ENCODE results near the gene DHCR7.

The DHCR7 gene

DNA sequence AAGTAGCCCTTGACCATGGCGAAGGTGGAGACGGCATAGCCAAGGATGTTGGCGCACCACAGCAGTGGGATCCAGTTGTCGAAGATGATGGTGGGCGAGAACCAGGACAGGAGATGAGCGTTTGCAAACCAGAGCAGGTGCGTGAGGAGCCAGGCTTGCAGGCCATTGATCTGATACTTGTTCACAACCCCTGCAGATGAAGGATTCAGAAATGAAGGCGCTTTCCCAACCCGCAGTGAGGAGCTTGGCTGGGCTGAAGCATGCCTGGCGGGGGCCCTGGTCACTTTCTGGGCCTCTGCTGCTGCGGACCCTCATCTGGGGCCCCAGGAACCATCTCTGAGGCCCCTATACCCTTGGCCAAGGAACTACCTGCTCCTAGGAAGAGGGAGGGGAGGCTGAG is 6.9 kb downstream of the DHCR7 start:
- in situ Hi-C loops (cut with HindIII; ENCODE audit: low sequenced_read_pairs): no loop called here
- TF ChIP-seq, protein P1, sequence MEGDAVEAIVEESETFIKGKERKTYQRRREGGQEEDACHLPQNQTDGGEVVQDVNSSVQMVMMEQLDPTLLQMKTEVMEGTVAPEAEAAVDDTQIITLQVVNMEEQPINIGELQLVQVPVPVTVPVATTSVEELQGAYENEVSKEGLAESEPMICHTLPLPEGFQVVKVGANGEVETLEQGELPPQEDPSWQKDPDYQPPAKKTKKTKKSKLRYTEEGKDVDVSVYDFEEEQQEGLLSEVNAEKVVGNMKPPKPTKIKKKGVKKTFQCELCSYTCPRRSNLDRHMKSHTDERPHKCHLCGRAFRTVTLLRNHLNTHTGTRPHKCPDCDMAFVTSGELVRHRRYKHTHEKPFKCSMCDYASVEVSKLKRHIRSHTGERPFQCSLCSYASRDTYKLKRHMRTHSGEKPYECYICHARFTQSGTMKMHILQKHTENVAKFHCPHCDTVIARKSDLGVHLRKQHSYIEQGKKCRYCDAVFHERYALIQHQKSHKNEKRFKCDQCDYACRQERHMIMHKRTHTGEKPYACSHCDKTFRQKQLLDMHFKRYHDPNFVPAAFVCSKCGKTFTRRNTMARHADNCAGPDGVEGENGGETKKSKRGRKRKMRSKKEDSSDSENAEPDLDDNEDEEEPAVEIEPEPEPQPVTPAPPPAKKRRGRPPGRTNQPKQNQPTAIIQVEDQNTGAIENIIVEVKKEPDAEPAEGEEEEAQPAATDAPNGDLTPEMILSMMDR (IDR thresholded peaks at IDR 0.05; ENCODE audit: low read depth, low read length): no peak
- no peak for DNase-seq (ENCODE audit: low read depth, low spot score)
- H3K4me3 ChIP-seq (ENCODE audit: low read depth, low read length): no peak overlapping the region

DNA sequence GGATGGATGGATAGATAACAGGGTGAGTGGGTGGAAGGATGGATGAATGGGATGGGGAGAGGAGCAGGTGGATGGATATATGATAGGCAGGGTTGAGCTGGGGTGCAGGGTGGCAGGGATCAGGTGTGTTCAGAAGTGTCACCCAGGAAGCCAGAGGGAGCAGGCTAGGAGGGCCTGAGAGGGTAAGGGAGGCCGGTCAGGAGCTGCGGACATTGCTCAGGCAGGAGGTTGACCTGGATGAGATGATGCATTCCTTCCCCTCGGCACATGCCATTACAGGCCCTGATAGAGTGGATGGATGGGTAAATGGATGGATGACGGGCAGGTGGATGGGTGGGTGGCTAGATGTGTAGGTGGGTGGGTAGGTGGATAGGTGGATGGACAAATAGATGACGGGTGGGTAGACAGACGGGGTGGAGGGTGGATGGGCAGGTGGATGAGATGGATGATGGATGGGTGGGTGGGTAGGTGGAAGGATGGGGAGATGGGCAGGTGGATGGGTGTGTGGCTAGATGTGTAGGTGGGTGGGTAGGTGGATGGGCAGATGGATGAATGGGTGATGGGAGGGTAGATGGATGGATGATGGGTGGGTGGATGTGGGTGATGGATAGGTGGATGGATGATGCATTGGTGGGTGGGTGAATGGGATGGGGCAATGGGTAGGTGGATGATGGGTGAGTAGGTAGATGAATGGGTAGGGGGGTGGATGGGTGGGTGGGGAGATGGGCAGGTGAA is 8.0 kb downstream of the DHCR7 start:
- no peak overlapping the region for H3K4me3 ChIP-seq (ENCODE audit: low read depth, low read length)
- no peak for DNase-seq (ENCODE audit: low read depth, low spot score)
- in situ Hi-C loops (cut with HindIII; ENCODE audit: low sequenced_read_pairs): no loop called here
- TF ChIP-seq, protein P1 (IDR thresholded peaks at IDR 0.05; ENCODE audit: low read depth, low read length): no peak

DNA sequence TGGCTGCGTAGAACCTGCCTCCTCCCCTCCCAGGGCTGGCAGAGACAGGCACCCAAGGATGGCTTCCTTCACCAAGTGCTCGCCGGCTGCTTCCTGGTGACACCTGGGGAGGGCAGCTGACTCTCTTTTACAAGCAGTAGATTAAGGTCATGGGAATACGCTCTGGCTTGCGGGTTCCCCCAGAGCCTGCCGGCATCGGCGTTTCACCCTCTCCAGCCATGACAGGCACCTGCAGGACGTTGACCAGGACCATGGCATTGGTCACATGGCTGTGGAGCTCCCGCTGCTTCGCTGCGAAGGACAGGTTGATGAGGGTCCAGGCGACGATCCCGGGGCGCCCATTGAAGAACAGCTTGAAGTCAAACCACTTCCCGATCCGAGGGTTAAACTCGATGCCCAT is 9.5 kb downstream of the DHCR7 start:
- no peak for DNase-seq (ENCODE audit: low read depth, low spot score)
- H3K4me3 ChIP-seq (ENCODE audit: low read depth, low read length): no peak overlapping the region
- TF ChIP-seq, protein P1 (IDR thresholded peaks at IDR 0.05; ENCODE audit: low read depth, low read length): no peak
- in situ Hi-C loops (cut with HindIII; ENCODE audit: low sequenced_read_pairs): no loop called here

DNA sequence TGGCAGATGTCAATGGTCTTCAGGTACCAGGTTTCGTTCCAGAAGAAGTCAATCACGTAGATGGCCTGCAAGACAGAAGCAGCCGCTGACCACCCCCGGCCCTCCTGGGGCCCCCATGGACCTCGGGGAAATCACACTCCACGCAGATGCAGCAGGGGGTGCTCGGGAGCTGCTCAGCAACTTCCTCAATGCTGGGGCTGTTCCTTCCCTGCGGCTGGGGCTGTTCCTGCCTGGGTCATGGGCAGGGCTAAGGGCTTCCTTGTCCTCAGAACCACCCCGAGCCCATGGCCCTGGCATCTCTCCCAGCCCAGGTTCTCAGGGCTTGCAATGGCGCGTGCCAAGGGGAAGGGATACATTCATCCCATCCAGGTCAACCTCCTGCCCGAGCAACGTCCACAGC is 10.3 kb downstream of the DHCR7 start:
- H3K4me3 ChIP-seq (ENCODE audit: low read depth, low read length): no peak overlapping the region
- no peak for DNase-seq (ENCODE audit: low read depth, low spot score)
- in situ Hi-C loops (cut with HindIII; ENCODE audit: low sequenced_read_pairs): no loop called here
- TF ChIP-seq, protein P1 (IDR thresholded peaks at IDR 0.05; ENCODE audit: low read depth, low read length): no peak

DNA sequence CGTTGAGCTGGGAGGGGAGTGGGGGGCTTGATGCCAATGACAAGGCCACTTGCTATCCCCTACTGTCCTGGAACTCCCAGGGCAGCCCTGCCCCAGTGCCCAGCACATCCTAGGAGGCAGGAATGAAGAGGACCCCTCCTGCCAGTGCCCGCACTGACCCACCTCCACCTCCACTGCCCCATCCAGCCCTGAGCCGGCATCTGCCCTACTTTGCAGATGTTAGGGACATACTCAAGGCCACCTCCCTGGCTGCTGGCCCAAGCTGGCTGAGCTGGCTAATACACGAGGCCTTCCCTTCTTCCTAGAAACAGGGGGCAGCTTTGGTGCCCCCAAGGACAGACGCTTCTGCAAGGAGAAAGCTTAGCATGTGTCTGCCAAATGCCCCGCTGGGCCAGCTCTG is 10.8 kb downstream of the DHCR7 start:
- no peak overlapping the region for H3K4me3 ChIP-seq (ENCODE audit: low read depth, low read length)
- in situ Hi-C loops (cut with HindIII; ENCODE audit: low sequenced_read_pairs): no loop called here
- TF ChIP-seq, protein P1 (IDR thresholded peaks at IDR 0.05; ENCODE audit: low read depth, low read length): no peak
- DNase-seq (ENCODE audit: low read depth, low spot score): no peak

DNA sequence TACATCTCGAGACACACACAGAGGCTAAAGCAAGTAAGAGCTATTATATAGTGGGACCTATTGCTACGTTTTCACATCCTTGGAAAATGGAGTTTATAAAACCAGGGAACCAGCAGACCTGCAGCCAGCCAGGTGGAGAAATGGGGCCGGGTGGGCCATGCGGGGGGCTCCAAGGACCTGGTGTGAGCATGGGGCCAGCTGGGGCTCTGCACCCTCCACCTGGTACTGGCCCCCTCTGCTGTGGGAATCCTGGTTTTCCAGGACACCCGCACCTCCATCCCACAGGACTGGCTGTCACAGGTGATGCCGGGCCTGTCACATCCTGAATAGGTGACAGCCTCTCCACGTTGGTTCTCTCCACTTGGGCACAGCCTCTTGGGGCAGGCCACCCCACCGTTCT is 11.3 kb downstream of the DHCR7 start:
- no peak overlapping the region for H3K4me3 ChIP-seq (ENCODE audit: low read depth, low read length)
- TF ChIP-seq, protein P1 (IDR thresholded peaks at IDR 0.05; ENCODE audit: low read depth, low read length): no peak
- in situ Hi-C loops (cut with HindIII; ENCODE audit: low sequenced_read_pairs): no loop called here
- no peak for DNase-seq (ENCODE audit: low read depth, low spot score)

Data from astrocyte of the spinal cord (primary cell).